ENCODE results near the gene ZNF644.

DNA sequence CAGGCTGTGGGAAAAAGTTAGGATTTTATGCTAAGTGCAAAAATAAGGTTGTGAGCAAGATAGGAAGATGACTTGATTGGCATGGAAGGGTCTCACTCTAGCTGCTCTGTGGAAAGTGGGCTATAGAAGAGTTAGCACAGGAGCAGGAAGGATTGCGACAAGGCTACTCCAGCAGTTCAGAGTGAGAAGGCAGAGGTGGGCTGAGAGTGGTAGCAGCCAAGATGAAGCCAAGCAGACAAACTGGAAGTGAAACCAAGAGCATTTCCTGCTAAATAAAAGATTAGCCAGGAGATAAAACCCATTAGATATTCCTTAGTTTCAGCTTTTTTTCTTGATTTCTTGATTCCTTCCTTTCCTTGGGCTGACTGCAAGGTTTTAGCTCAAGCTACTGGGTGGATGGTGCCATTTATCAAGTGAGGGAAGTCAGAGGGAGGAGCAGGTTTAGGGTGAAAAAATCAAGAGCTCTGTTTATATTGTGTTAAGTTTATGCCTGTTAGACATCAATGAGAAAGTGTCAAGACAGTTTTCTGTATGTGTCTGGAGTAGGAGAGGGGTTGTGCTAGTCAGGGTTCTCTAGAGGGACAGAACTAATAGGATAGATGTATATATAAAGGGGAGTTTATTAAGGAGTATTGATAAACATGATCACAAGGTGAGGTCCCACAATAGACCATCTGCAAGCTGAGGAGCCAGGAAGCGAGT, 33.1 kb upstream of the ZNF644 start:
- TF ChIP-seq POLR2A (IDR thresholded peaks at IDR 0.05; ENCODE audit: low read length) (no peak), GATA1 (IDR thresholded peaks at IDR 0.05; ENCODE audit: low read depth, low read length) (no peak)

Data from erythroblast (primary cell).